Vagina (tissue), 2 donors: ENCODE measurements around the gene CRTC1. TPM values are rescaled to one million over a fixed set of nuclear protein-coding genes. Genes with fewer than 3 reads are reported as not detected.
A peak's percentile ranks its signal among the peaks of the same experiment; 100 is the strongest.

ENCODE experiments used
- DNase-seq, 2 donors: peaks; one replicate each; pipeline ENCODE4 v3.0.0-alpha.2; 2017; ENCODE audit errors: extremely low spot score in 2 of 2
- H3K27ac ChIP-seq: fragments of 200-600 bp; sonication (generic); one replicate; pipeline ENCODE4 v1.5.1; 2019
- H3K27me3 ChIP-seq: fragments of 200-600 bp; sonication (generic); one replicate; pipeline ENCODE4 v1.5.1; 2019
- H3K36me3 ChIP-seq, 2 donors: fragments of 200-600 bp; sonication (generic); one replicate each; pipeline ENCODE4 v1.5.1; 2017 to 2019
- H3K4me1 ChIP-seq: fragments of 200-600 bp; sonication (generic); one replicate; pipeline ENCODE4 v1.5.1; 2019
- H3K4me3 ChIP-seq, 2 donors: fragments of 200-600 bp; sonication (generic); 1 replicate in 1 of 2; 2 replicates in 1 of 2; pipeline ENCODE4 v1.5.1; 2016 to 2019
- H3K9me3 ChIP-seq: fragments of 200-600 bp; sonication (generic); one replicate; pipeline ENCODE4 v1.5.1; 2019
- POLR2A ChIP-seq, 2 donors: fragments of 450-650 bp; IDR thresholded peaks; one replicate each; pipeline ENCODE4 v1.6.1; 2017; ENCODE audit warnings: antibody characterized with exemption in 2 of 2, mild to moderate bottlenecking in 2 of 2, moderate library complexity in 2 of 2
- POLR2AphosphoS5 ChIP-seq, 2 donors: sonication (generic); formaldehyde crosslinking; IDR thresholded peaks; one replicate each; pipeline ENCODE4 v1.9.0; 2017; ENCODE audit warnings: antibody characterized with exemption in 2 of 2, mild to moderate bottlenecking in 2 of 2, low read depth in 1 of 2; ENCODE audit not compliant: insufficient read depth in 1 of 2
- intact Hi-C: fragments of 100-400 bp; cut with DNase I; formaldehyde crosslinking; loops from one replicate; pipeline ENCODE4 v1.15.1; 2023
- total RNA-seq: library from RNA; depleted of rRNA; stranded (reverse); fragments of >200 nt; gene quantifications from one replicate; pipeline ENCODE4 v1.2.3, GENCODE V29; 2016
- TF ChIP-seq, protein P1 (sequence below), 3 experiments: fragments of 450-650 bp in 2 of 3; fragments of 200-600 bp in 1 of 3; sonication (generic) in 1 of 3; IDR thresholded peaks; one replicate each; pipeline ENCODE4 v1.5.1; 2017 to 2019; ENCODE audit warnings: antibody characterized with exemption in 3 of 3, mild to moderate bottlenecking in 2 of 3, moderate library complexity in 2 of 3

Gene CRTC1
- total RNA-seq, 1 donor from 2014 or later, result 7.4 TPM

DNA sequence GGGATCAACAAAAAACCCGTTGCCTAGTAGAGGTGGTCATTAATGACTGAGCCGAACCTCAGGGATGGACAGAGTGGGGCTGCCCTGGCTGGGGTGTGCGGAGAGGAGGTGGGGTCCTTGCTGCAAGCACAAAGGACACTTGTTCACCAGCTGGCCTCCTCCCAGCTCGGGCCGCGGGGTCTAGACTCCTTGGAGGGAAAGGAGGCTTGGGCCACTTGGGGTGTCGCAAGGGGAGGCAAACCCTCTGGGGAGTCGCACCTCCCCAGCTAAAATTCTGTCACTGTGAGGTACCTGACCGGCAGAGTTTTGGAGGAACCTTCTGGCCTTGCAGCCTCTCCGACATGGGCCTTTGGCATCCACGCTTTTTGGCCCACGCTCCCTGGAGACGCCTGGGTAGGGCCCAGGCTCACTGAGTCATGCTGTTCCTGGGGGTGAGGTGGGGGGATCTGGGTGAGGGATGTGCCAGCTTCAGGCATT lies 38.4 kb upstream of the CRTC1 start:
- TF ChIP-seq, protein P1, sequence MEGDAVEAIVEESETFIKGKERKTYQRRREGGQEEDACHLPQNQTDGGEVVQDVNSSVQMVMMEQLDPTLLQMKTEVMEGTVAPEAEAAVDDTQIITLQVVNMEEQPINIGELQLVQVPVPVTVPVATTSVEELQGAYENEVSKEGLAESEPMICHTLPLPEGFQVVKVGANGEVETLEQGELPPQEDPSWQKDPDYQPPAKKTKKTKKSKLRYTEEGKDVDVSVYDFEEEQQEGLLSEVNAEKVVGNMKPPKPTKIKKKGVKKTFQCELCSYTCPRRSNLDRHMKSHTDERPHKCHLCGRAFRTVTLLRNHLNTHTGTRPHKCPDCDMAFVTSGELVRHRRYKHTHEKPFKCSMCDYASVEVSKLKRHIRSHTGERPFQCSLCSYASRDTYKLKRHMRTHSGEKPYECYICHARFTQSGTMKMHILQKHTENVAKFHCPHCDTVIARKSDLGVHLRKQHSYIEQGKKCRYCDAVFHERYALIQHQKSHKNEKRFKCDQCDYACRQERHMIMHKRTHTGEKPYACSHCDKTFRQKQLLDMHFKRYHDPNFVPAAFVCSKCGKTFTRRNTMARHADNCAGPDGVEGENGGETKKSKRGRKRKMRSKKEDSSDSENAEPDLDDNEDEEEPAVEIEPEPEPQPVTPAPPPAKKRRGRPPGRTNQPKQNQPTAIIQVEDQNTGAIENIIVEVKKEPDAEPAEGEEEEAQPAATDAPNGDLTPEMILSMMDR (IDR thresholded peaks at IDR 0.05), result no peak
- no peak for TF ChIP-seq POLR2AphosphoS5 (IDR thresholded peaks at IDR 0.05; ENCODE audit: insufficient read depth in 1 of 2, low read depth in 1 of 2)
- no peak for TF ChIP-seq POLR2A (IDR thresholded peaks at IDR 0.05)
- H3K27ac ChIP-seq, result no peak overlapping the region
- H3K36me3 ChIP-seq, result no peaks in the 10 kb centered on the region
- no peaks in the 10 kb centered on the region for H3K9me3 ChIP-seq
- H3K4me3 ChIP-seq, result no peak overlapping the region
- no peak for DNase-seq
- H3K27me3 ChIP-seq, result no peaks in the 10 kb centered on the region
- H3K4me1 ChIP-seq, result peaks cover 29% of the 10 kb centered on the region
- intact Hi-C loops, result no loop called here

DNA sequence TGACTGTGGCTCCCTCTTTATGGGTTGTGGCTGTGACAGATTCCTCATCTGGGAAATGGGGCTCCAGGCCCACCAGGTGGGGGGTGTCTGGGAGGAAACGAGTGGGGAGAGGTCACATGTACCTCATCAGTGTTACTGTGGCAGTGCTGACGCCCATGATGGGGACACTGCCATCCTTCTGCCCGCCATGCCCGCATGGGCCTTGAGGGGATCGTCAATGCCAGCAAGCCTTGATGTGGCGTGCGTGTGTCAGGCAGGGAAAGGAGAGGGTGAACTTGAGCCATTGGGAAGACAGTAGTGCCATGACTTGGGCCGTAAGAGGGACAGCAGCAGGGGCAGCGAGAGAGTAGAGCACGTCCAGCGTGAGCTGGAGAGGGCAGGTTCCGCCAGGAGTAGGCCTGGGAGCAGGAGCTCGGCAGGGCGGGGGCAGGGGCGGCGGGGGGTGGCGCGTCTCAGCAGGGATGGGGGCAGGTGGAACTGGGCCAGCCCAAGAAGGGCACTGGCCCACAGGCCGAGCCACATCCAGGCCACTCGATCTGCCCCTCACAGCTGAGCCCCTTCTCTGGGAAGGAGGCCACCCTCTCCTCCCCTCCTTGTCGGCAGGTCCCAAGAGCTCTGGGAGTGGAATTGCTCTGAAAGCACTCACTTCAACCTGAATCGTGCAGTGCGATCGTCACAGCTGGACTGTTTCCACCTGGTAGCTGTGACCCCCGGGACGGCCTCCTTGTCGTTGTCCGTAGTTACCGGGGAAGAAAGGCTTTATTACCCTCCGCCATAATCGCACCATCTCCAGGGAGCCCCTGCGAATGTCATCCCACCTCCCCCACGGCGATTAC lies 36.7 kb upstream of the CRTC1 start:
- no peak for DNase-seq
- intact Hi-C loops, result no loop called here
- Histone ChIP-seq H3K9me3 (no peaks in the 10 kb centered on the region), H3K27me3 (no peaks in the 10 kb centered on the region), H3K4me3 (no peak overlapping the region), H3K36me3 (no peaks in the 10 kb centered on the region), H3K27ac (no peak overlapping the region), H3K4me1 (peaks cover 43% of the 10 kb centered on the region)
- TF ChIP-seq POLR2AphosphoS5 (IDR thresholded peaks at IDR 0.05; ENCODE audit: insufficient read depth in 1 of 2, low read depth in 1 of 2), result no peak
- TF ChIP-seq, protein P1 (IDR thresholded peaks at IDR 0.05), result no peak
- TF ChIP-seq POLR2A (IDR thresholded peaks at IDR 0.05), result no peak

DNA sequence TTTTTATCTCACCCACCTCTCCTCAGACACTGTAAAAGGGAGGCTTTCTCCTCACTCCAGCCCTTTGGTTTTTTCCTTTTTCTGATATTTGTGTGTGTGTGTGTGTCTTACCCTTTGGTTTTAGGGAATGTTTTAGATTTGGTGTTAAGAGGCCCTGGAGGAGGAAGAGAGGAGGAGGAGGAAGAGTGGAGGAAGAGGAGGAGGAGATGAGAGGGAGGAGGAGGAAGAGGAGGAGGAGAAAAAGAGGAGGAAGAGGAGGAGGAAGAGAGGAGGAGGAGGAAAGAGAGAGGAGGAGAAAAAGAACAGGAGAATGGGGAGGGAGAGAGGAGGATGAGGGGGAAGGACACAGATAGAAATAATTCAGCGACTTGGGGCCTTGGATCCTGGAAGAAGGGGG lies 36.1 kb upstream of the CRTC1 start:
- no peaks in the 10 kb centered on the region for H3K9me3 ChIP-seq
- TF ChIP-seq, protein P1 (IDR thresholded peaks at IDR 0.05), result no peak
- TF ChIP-seq POLR2A (IDR thresholded peaks at IDR 0.05) (no peak), POLR2AphosphoS5 (IDR thresholded peaks at IDR 0.05; ENCODE audit: insufficient read depth in 1 of 2, low read depth in 1 of 2) (no peak)
- intact Hi-C loops, result no loop called here
- H3K27me3 ChIP-seq, result no peaks in the 10 kb centered on the region
- H3K27ac ChIP-seq, result no peak overlapping the region
- peaks cover 48% of the 10 kb centered on the region for H3K4me1 ChIP-seq
- H3K36me3 ChIP-seq, result no peaks in the 10 kb centered on the region
- no peak overlapping the region for H3K4me3 ChIP-seq
- DNase-seq, result no peak

DNA sequence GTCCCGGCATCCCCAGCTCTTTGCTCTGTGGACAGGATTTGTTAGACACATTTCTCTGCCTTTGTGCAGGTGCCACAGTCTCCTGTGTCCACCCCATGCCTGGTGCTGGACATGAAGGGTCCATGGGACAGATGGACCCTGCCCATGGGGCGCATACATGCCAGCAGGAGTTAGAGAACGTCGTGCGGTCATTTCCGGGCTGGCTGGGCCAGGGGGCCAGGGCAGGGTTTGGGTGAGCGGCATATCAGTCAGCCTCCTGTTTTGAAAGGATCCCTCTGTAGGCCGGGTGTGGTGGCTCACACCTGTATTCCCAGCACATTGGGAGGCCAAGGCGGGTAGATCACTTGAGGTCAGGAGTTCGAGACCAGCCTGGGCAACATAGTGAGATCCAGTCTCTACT lies 35.7 kb upstream of the CRTC1 start:
- peaks cover 48% of the 10 kb centered on the region for H3K4me1 ChIP-seq
- no peak overlapping the region for H3K4me3 ChIP-seq
- TF ChIP-seq POLR2A (IDR thresholded peaks at IDR 0.05), result no peak
- TF ChIP-seq, protein P1 (IDR thresholded peaks at IDR 0.05), result no peak
- no peak for TF ChIP-seq POLR2AphosphoS5 (IDR thresholded peaks at IDR 0.05; ENCODE audit: insufficient read depth in 1 of 2, low read depth in 1 of 2)
- intact Hi-C loops, result no loop called here
- no peak overlapping the region for H3K27ac ChIP-seq
- H3K36me3 ChIP-seq, result no peaks in the 10 kb centered on the region
- no peak for DNase-seq
- no peaks in the 10 kb centered on the region for H3K9me3 ChIP-seq
- H3K27me3 ChIP-seq, result no peaks in the 10 kb centered on the region

DNA sequence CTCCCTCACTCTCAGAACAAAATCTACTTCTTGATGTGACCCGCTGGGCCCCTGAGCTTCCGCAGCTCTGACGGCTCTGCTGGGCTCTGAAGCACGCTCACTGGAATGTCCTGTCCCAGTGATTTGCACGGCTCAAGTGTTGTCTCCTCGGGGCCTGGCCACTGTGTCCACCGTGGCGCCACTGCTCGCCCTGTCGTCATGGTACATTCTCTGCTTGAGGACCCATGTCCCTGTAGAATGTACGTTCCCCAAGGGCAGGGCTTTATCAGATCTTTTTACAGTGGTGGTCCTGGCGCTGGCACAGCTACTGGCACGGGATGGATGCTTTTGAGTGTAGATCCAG lies 34.5 kb upstream of the CRTC1 start:
- Histone ChIP-seq H3K9me3 (no peaks in the 10 kb centered on the region), H3K4me1 (peaks cover 48% of the 10 kb centered on the region), H3K36me3 (no peaks in the 10 kb centered on the region), H3K27ac (peak overlapping the region; percentile 86), H3K27me3 (no peaks in the 10 kb centered on the region), H3K4me3 (peak overlapping the region; percentile 17 to 37)
- no peak for DNase-seq
- intact Hi-C loops, result no loop called here
- TF ChIP-seq POLR2A (IDR thresholded peaks at IDR 0.05), result no peak
- no peak for TF ChIP-seq POLR2AphosphoS5 (IDR thresholded peaks at IDR 0.05; ENCODE audit: insufficient read depth in 1 of 2, low read depth in 1 of 2)
- TF ChIP-seq, protein P1 (IDR thresholded peaks at IDR 0.05), result no peak
